ENCODE results near the gene RASL12. TPM values are rescaled to one million over a fixed set of nuclear protein-coding genes. Genes with fewer than 3 reads are reported as not detected.
"Not testable (repeated sequence)": the region's sequence is repeated elsewhere in the genome, so short reads cannot be mapped to it uniquely, and the experiment has no call there.

Gene RASL12
- polyA plus RNA-seq, 2 donors, result 2.6 to 10.9 TPM

- WGBS, 2 donors, result 25 to 41% methylated on average over 9 of the region's 9 CpGs
- H3K4me3 ChIP-seq (ENCODE audit: low read depth in 1 of 2, low read length in 2 of 2), result no peak overlapping the region
- H3K36me3 ChIP-seq (ENCODE audit: control insufficient read depth in 2 of 2, insufficient read depth in 2 of 2, low read length in 1 of 2), result peaks cover 5 to 27% of the 10 kb centered on the region in 2 donors
- no peaks in the 10 kb centered on the region for H3K27me3 ChIP-seq (ENCODE audit: control insufficient read depth in 1 of 2, insufficient read depth in 2 of 2, low read length in 2 of 2)
- peaks cover 0 to 11% of the 10 kb centered on the region in 2 donors for H3K4me1 ChIP-seq (ENCODE audit: control insufficient read depth in 2 of 2, insufficient read depth in 2 of 2, low read length in 1 of 2)
- no peaks in the 10 kb centered on the region for H3K9me3 ChIP-seq (ENCODE audit: control insufficient read depth in 2 of 2, insufficient read depth in 1 of 2, low read depth in 1 of 2, low read length in 1 of 2)
- H3K27ac ChIP-seq (ENCODE audit: low read depth in 2 of 2, low read length in 1 of 2), result peak overlapping the region; percentile 69 to 89
Measured at GRCh38 chr15:65101411-65101890, 33.7 kb upstream of the RASL12 start.

DNA sequence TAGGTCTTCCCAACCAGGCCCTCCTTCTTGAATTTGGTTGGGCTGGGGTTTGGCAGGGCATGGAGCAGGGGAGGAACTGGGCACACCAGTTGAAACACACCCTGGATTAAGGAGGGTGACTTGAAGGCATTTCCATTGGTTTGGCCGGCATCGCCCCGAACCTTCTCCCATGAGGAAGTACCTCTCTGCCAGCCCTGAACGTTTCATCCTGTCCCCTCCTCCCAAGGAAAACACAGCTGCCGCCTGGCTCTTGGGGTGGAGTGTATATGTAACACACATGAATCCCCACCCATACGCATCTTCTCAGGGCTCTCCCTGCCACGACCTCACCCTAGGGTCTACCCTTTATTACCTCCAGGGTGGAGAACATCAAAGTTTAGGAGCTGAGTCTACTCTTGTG is 32.7 kb upstream of the RASL12 start:
- Histone ChIP-seq H3K27me3 (ENCODE audit: control insufficient read depth in 1 of 2, insufficient read depth in 2 of 2, low read length in 2 of 2) (no peaks in the 10 kb centered on the region), H3K4me1 (ENCODE audit: control insufficient read depth in 2 of 2, insufficient read depth in 2 of 2, low read length in 1 of 2) (peaks cover 0 to 12% of the 10 kb centered on the region in 2 donors), H3K36me3 (ENCODE audit: control insufficient read depth in 2 of 2, insufficient read depth in 2 of 2, low read length in 1 of 2) (peaks cover 5 to 22% of the 10 kb centered on the region in 2 donors), H3K9me3 (ENCODE audit: control insufficient read depth in 2 of 2, insufficient read depth in 1 of 2, low read depth in 1 of 2, low read length in 1 of 2) (no peaks in the 10 kb centered on the region), H3K27ac (ENCODE audit: low read depth in 2 of 2, low read length in 1 of 2) (peak overlapping the region; percentile 69 to 89), H3K4me3 (ENCODE audit: low read depth in 1 of 2, low read length in 2 of 2) (no peak overlapping the region)
- 49 to 52% methylated on average over 7 of the region's 7 CpGs for WGBS, 2 donors

- H3K4me1 ChIP-seq (ENCODE audit: control insufficient read depth in 2 of 2, insufficient read depth in 2 of 2, low read length in 1 of 2), result peaks cover 0 to 18% of the 10 kb centered on the region in 2 donors
- not testable (repeated sequence) for H3K9me3 ChIP-seq (ENCODE audit: control insufficient read depth in 2 of 2, insufficient read depth in 1 of 2, low read depth in 1 of 2, low read length in 1 of 2); H3K27me3 ChIP-seq (ENCODE audit: control insufficient read depth in 1 of 2, insufficient read depth in 2 of 2, low read length in 2 of 2); H3K4me3 ChIP-seq (ENCODE audit: low read depth in 1 of 2, low read length in 2 of 2)
- WGBS, 2 donors, result 83% methylated on average over 10 of the region's 10 CpGs
- peaks cover 5 to 22% of the 10 kb centered on the region in 2 donors for H3K36me3 ChIP-seq (ENCODE audit: control insufficient read depth in 2 of 2, insufficient read depth in 2 of 2, low read length in 1 of 2)
- H3K27ac ChIP-seq (ENCODE audit: low read depth in 2 of 2, low read length in 1 of 2), result peak overlapping the region in 1 of 2 donors; percentile 71
Measured at GRCh38 chr15:65099801-65100200, 32.0 kb upstream of the RASL12 start.

DNA sequence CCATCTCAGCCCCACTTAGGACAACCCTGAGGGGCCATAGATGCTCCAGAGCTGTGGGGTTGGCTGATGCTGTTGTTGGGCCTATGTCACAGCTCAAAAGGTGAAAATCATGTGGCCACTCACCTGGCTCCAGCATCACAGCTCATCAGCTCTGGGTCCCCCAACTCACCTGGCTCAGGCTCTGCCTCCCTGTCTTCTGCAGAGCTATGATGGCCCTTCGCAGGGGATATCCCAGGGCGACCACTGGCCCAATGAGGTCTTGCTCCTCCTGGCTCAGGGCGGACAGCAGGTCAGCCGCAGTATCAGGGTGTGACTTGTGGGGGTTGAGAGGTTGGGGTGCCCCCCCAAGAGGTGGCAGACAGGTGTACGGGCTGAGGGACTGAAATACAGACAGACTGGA is 31.5 kb upstream of the RASL12 start:
- 93 to 94% methylated on average over 5 of the region's 5 CpGs for WGBS, 2 donors
- no peaks in the 10 kb centered on the region for H3K27me3 ChIP-seq (ENCODE audit: control insufficient read depth in 1 of 2, insufficient read depth in 2 of 2, low read length in 2 of 2)
- no peaks in the 10 kb centered on the region for H3K9me3 ChIP-seq (ENCODE audit: control insufficient read depth in 2 of 2, insufficient read depth in 1 of 2, low read depth in 1 of 2, low read length in 1 of 2)
- peaks cover 4 to 23% of the 10 kb centered on the region in 2 donors for H3K4me1 ChIP-seq (ENCODE audit: control insufficient read depth in 2 of 2, insufficient read depth in 2 of 2, low read length in 1 of 2)
- no peak overlapping the region for H3K4me3 ChIP-seq (ENCODE audit: low read depth in 1 of 2, low read length in 2 of 2)
- no peak overlapping the region for H3K27ac ChIP-seq (ENCODE audit: low read depth in 2 of 2, low read length in 1 of 2)
- peaks cover 5 to 22% of the 10 kb centered on the region in 2 donors for H3K36me3 ChIP-seq (ENCODE audit: control insufficient read depth in 2 of 2, insufficient read depth in 2 of 2, low read length in 1 of 2)

DNA sequence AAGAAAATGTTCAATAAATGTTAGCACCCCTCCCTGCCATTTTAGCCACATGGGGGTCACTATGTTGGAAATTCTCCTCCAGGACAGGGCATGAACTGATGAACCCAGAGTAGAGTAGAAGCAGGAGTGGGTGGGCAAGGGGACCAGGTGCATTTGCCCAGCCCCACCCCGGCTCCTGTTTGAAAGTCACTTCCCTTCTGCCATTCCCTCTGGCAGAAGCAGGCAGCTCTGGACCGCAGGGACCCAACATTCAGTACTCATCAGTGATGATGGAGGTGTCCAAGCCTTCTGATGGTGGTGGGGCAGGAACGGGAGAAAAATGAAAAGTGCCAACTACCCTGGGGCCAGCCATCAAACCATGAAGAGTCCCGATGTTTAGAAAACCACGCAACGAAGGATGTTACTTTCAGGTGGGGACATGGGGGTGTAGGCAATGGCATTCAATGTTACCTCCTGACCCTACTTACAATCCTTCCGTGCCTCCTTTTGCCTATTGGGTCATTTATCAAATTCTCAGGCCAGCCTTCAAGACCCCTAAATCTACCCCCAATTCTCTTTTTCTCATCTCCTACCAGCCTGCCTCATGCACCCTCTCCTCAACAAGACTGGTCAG is 30.0 kb upstream of the RASL12 start:
- Histone ChIP-seq H3K4me1 (ENCODE audit: control insufficient read depth in 2 of 2, insufficient read depth in 2 of 2, low read length in 1 of 2) (peaks cover 4 to 26% of the 10 kb centered on the region in 2 donors), H3K36me3 (ENCODE audit: control insufficient read depth in 2 of 2, insufficient read depth in 2 of 2, low read length in 1 of 2) (peaks cover 5 to 22% of the 10 kb centered on the region in 2 donors)
- WGBS, 2 donors, result 91 to 97% methylated on average over 7 of the region's 7 CpGs

GRCh38 chr15:65096481-65097385 is 28.9 kb upstream of the RASL12 start:
- no peak overlapping the region for H3K27ac ChIP-seq (ENCODE audit: low read depth in 2 of 2, low read length in 1 of 2)
- H3K9me3 ChIP-seq (ENCODE audit: control insufficient read depth in 2 of 2, insufficient read depth in 1 of 2, low read depth in 1 of 2, low read length in 1 of 2), result no peaks in the 10 kb centered on the region
- H3K27me3 ChIP-seq (ENCODE audit: control insufficient read depth in 1 of 2, insufficient read depth in 2 of 2, low read length in 2 of 2), result no peaks in the 10 kb centered on the region
- peaks cover 4 to 24% of the 10 kb centered on the region in 2 donors for H3K4me1 ChIP-seq (ENCODE audit: control insufficient read depth in 2 of 2, insufficient read depth in 2 of 2, low read length in 1 of 2)
- H3K36me3 ChIP-seq (ENCODE audit: control insufficient read depth in 2 of 2, insufficient read depth in 2 of 2, low read length in 1 of 2), result peaks cover 5 to 17% of the 10 kb centered on the region in 2 donors
- no peak overlapping the region for H3K4me3 ChIP-seq (ENCODE audit: low read depth in 1 of 2, low read length in 2 of 2)
- 85 to 90% methylated on average over 6 of the region's 6 CpGs for WGBS, 2 donors

More for the DNA sequence above, 30.0 kb upstream of the RASL12 start:
- Histone ChIP-seq H3K4me3 (ENCODE audit: low read depth in 1 of 2, low read length in 2 of 2) (no peak overlapping the region), H3K27me3 (ENCODE audit: control insufficient read depth in 1 of 2, insufficient read depth in 2 of 2, low read length in 2 of 2) (no peaks in the 10 kb centered on the region), H3K27ac (ENCODE audit: low read depth in 2 of 2, low read length in 1 of 2) (no peak overlapping the region), H3K9me3 (ENCODE audit: control insufficient read depth in 2 of 2, insufficient read depth in 1 of 2, low read depth in 1 of 2, low read length in 1 of 2) (no peaks in the 10 kb centered on the region)

- no peaks in the 10 kb centered on the region for H3K9me3 ChIP-seq (ENCODE audit: control insufficient read depth in 2 of 2, insufficient read depth in 1 of 2, low read depth in 1 of 2, low read length in 1 of 2)
- H3K36me3 ChIP-seq (ENCODE audit: control insufficient read depth in 2 of 2, insufficient read depth in 2 of 2, low read length in 1 of 2), result peaks cover 5 to 14% of the 10 kb centered on the region in 2 donors
- peaks cover 4 to 15% of the 10 kb centered on the region in 2 donors for H3K4me1 ChIP-seq (ENCODE audit: control insufficient read depth in 2 of 2, insufficient read depth in 2 of 2, low read length in 1 of 2)
- peak overlapping the region in 1 of 2 donors; percentile 45 for H3K27ac ChIP-seq (ENCODE audit: low read depth in 2 of 2, low read length in 1 of 2)
- 84% methylated on average over 6 of the region's 6 CpGs for WGBS, 2 donors
- no peaks in the 10 kb centered on the region for H3K27me3 ChIP-seq (ENCODE audit: control insufficient read depth in 1 of 2, insufficient read depth in 2 of 2, low read length in 2 of 2)
- H3K4me3 ChIP-seq (ENCODE audit: low read depth in 1 of 2, low read length in 2 of 2), result no peak overlapping the region
Measured at GRCh38 chr15:65095747-65096104, 27.9 kb upstream of the RASL12 start.

DNA sequence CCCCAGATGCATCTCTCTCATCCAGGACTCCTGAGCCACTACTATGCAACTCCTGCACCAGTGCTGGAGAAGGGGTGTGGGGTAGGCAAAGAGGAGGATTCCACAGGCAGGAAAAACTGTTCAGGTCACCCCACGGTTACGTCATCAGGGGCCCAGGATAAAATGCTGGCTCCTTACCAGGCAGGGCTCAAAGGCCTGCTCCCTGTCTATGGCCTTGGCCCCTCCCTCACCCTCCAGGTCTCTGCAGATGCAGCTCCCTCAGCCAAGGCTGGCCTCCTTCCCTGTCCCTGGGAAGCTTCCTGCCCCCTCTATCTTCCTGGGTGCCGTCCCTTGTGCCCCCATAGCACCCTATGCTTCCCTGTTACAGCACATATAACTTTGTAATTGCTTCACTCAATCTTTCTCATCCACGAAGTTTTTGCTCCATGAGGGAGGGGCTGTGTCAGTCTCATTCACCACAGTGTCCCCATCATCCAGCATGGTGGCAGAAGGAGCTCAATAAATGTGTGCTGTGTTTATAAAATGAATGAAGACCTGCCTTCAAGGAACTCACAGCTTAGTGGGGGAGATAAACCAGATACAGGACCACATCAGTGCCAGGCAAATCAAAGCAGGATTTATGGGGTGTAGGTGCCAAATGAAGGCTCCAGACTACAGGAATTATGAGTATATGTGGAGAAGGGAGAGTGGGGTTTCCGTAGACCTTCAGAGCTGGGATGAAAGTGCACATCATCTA is 27.4 kb upstream of the RASL12 start:
- WGBS, 2 donors, result 48 to 52% methylated on average over 5 of the region's 5 CpGs
- Histone ChIP-seq H3K36me3 (ENCODE audit: control insufficient read depth in 2 of 2, insufficient read depth in 2 of 2, low read length in 1 of 2) (peaks cover 5 to 13% of the 10 kb centered on the region in 2 donors), H3K9me3 (ENCODE audit: control insufficient read depth in 2 of 2, insufficient read depth in 1 of 2, low read depth in 1 of 2, low read length in 1 of 2) (no peaks in the 10 kb centered on the region), H3K27ac (ENCODE audit: low read depth in 2 of 2, low read length in 1 of 2) (peak overlapping the region in 1 of 2 donors; percentile 70), H3K4me1 (ENCODE audit: control insufficient read depth in 2 of 2, insufficient read depth in 2 of 2, low read length in 1 of 2) (peaks cover 4 to 15% of the 10 kb centered on the region in 2 donors), H3K27me3 (ENCODE audit: control insufficient read depth in 1 of 2, insufficient read depth in 2 of 2, low read length in 2 of 2) (no peaks in the 10 kb centered on the region), H3K4me3 (ENCODE audit: low read depth in 1 of 2, low read length in 2 of 2) (no peak overlapping the region)

- peaks cover 4 to 16% of the 10 kb centered on the region in 2 donors for H3K4me1 ChIP-seq (ENCODE audit: control insufficient read depth in 2 of 2, insufficient read depth in 2 of 2, low read length in 1 of 2)
- H3K36me3 ChIP-seq (ENCODE audit: control insufficient read depth in 2 of 2, insufficient read depth in 2 of 2, low read length in 1 of 2), result peaks cover 4 to 13% of the 10 kb centered on the region in 2 donors
- H3K27ac ChIP-seq (ENCODE audit: low read depth in 2 of 2, low read length in 1 of 2), result peak overlapping the region; percentile 2 to 70
- no peaks in the 10 kb centered on the region for H3K27me3 ChIP-seq (ENCODE audit: control insufficient read depth in 1 of 2, insufficient read depth in 2 of 2, low read length in 2 of 2)
- WGBS, 2 donors, result 73 to 74% methylated on average over 14 of the region's 14 CpGs
- no peak overlapping the region for H3K4me3 ChIP-seq (ENCODE audit: low read depth in 1 of 2, low read length in 2 of 2)
- no peaks in the 10 kb centered on the region for H3K9me3 ChIP-seq (ENCODE audit: control insufficient read depth in 2 of 2, insufficient read depth in 1 of 2, low read depth in 1 of 2, low read length in 1 of 2)
Measured at GRCh38 chr15:65094294-65094995, 26.7 kb upstream of the RASL12 start.
